ENCODE measurements around the gene SHLD3. TPM values are rescaled to one million over a fixed set of nuclear protein-coding genes. Genes with fewer than 3 reads are reported as not detected.
"Not testable (repeated sequence)": the region's sequence is repeated elsewhere in the genome, so short reads cannot be mapped to it uniquely, and the experiment has no call there.

Gene SHLD3
- polyA plus RNA-seq, 4 donors = 3.9 to 5.1 (median 4.0) TPM

GRCh38 chr5:65674749-65675148, 49.9 kb downstream of the SHLD3 start:
- no peak for DNase-seq (ENCODE audit: low read depth in 4 of 4, low spot score in 2 of 4)

- not testable (repeated sequence) for DNase-seq (ENCODE audit: low read depth in 4 of 4, low spot score in 2 of 4)
Measured at GRCh38 chr5:65676056-65676455, 51.2 kb downstream of the SHLD3 start.

Other genes starting within 250 kb of the SHLD3 start
- gene ADAMTS6, start 143.1 kb upstream of the SHLD3 start, polyA plus RNA-seq (ENCODE audit: insufficient read length in 4 of 4) = 1 to 10 TPM; 1.8 to 3.5 (median 2.5) TPM
- gene CENPK, start 61.9 kb upstream of the SHLD3 start, polyA plus RNA-seq (ENCODE audit: insufficient read length in 4 of 4) = 10 to 100 TPM; 24.1 to 47.3 (median 34.4) TPM
- gene PPWD1, start 61.7 kb upstream of the SHLD3 start, polyA plus RNA-seq (ENCODE audit: insufficient read length in 4 of 4) = 10 to 100 TPM; 58.6 to 98.7 (median 74.5) TPM
- gene TRIM23, start 694 bp upstream of the SHLD3 start, polyA plus RNA-seq (ENCODE audit: insufficient read length in 4 of 4) = 10 to 100 TPM; 21.7 to 25.9 (median 23.4) TPM
- 10 to 100 TPM; 26.5 to 40.1 (median 31.3) TPM for gene TRAPPC13, start within 50 bp of the SHLD3 start, polyA plus RNA-seq (ENCODE audit: insufficient read length in 4 of 4)
- 10 to 100 TPM in 1 of 4 donors, 1 to 10 TPM in 3; 6.9 to 10.1 (median 8.5) TPM for gene SGTB, start 97.1 kb downstream of the SHLD3 start, polyA plus RNA-seq (ENCODE audit: insufficient read length in 4 of 4)
- gene NLN, start 97.2 kb downstream of the SHLD3 start, polyA plus RNA-seq (ENCODE audit: insufficient read length in 4 of 4) = 10 to 100 TPM; 32.1 to 36.5 (median 36.1) TPM

All from left renal cortex interstitium (tissue), 4 donors.